H9 (cell line): Measurements from ENCODE around the gene ABHD16B. TPM values are rescaled to one million over a fixed set of nuclear protein-coding genes. Genes with fewer than 3 reads are reported as not detected.

Experiments
- DNase-seq: peaks from one replicate; pipeline ENCODE4 v3.0.0-alpha.2; 2017
- H2AFZ ChIP-seq: one replicate; pipeline ENCODE4 v1.6.1; 2013; ENCODE audit warnings: mild to moderate bottlenecking, low read length, control low read depth, moderate library complexity
- H2AK5ac ChIP-seq: 2 replicates; pipeline ENCODE4 v1.6.1; 2013; ENCODE audit warnings: low read length, control low read depth, mixed read lengths; ENCODE audit not compliant: insufficient read length
- H2BK120ac ChIP-seq: one replicate; pipeline ENCODE4 v1.6.1; 2013; ENCODE audit warnings: low read depth, mild to moderate bottlenecking, low read length, control low read depth, inconsistent platforms; ENCODE audit not compliant: poor library complexity, severe bottlenecking
- H2BK12ac ChIP-seq: 2 replicates; pipeline ENCODE4 v1.6.1; 2013; ENCODE audit warnings: low read length, control low read depth, mixed read lengths, low read depth; ENCODE audit not compliant: insufficient read length
- H2BK15ac ChIP-seq: 2 replicates; pipeline ENCODE4 v1.6.1; 2013; ENCODE audit warnings: low read depth, low read length, control low read depth
- H2BK20ac ChIP-seq: one replicate; pipeline ENCODE4 v1.6.1; 2013; ENCODE audit warnings: low read depth, mild to moderate bottlenecking, low read length, control low read depth, inconsistent platforms; ENCODE audit not compliant: poor library complexity, severe bottlenecking
- H2BK5ac ChIP-seq: 2 replicates; pipeline ENCODE4 v1.6.1; 2013; ENCODE audit warnings: low read length, control low read depth, mixed read lengths; ENCODE audit not compliant: insufficient read length
- H3K14ac ChIP-seq: 2 replicates; pipeline ENCODE4 v1.6.1; 2013; ENCODE audit warnings: low read length, control low read depth; ENCODE audit not compliant: insufficient read depth
- H3K18ac ChIP-seq: 2 replicates; pipeline ENCODE4 v1.6.1; 2013; ENCODE audit warnings: low read depth, mild to moderate bottlenecking, mixed read lengths, low read length, control low read depth; ENCODE audit not compliant: insufficient read length
- H3K23ac ChIP-seq: 2 replicates; pipeline ENCODE4 v1.6.1; 2013; ENCODE audit warnings: low read length, control low read depth, mixed read lengths, low read depth; ENCODE audit not compliant: insufficient read length
- H3K23me2 ChIP-seq: 2 replicates; pipeline ENCODE4 v1.6.1; 2013; ENCODE audit warnings: low read depth, mild to moderate bottlenecking, mixed read lengths, low read length, control low read depth; ENCODE audit not compliant: insufficient read length, poor library complexity, severe bottlenecking
- H3K27ac ChIP-seq: 2 replicates; pipeline ENCODE4 v1.5.1; 2013; ENCODE audit warnings: low read length, control low read depth, mixed read lengths, low read depth; ENCODE audit not compliant: insufficient read length
- H3K27me3 ChIP-seq: 2 replicates; pipeline ENCODE4 v1.6.1; 2013; ENCODE audit warnings: low read length, control low read depth, inconsistent platforms; ENCODE audit not compliant: insufficient read depth
- H3K4ac ChIP-seq: 2 replicates; pipeline ENCODE4 v1.6.1; 2013; ENCODE audit warnings: low read depth, mild to moderate bottlenecking, control low read depth, inconsistent platforms, low read length, moderate library complexity
- H3K4me1 ChIP-seq: 2 replicates; pipeline ENCODE4 v1.6.1; 2013; ENCODE audit warnings: low read length, control low read depth, inconsistent platforms; ENCODE audit not compliant: insufficient read depth
- H3K4me2 ChIP-seq: 2 replicates; pipeline ENCODE4 v1.6.1; 2013; ENCODE audit warnings: low read length, control low read depth, mixed read lengths; ENCODE audit not compliant: insufficient read length, insufficient read depth
- H3K56ac ChIP-seq: 2 replicates; pipeline ENCODE4 v1.6.1; 2013; ENCODE audit warnings: low read depth, mild to moderate bottlenecking, mixed read lengths, low read length, control low read depth; ENCODE audit not compliant: insufficient read length
- H3K79me1 ChIP-seq: 2 replicates; pipeline ENCODE4 v1.6.1; 2013; ENCODE audit warnings: low read depth, mild to moderate bottlenecking, moderate library complexity, low read length, control low read depth, inconsistent platforms; ENCODE audit not compliant: insufficient read depth, poor library complexity, severe bottlenecking
- H3K79me2 ChIP-seq: 2 replicates; pipeline ENCODE4 v1.6.1; 2013; ENCODE audit warnings: low read length, control low read depth, inconsistent platforms; ENCODE audit not compliant: insufficient read depth
- H3K9ac ChIP-seq: 2 replicates; pipeline ENCODE4 v1.6.1; 2013; ENCODE audit warnings: low read length, control low read depth, mixed read lengths; ENCODE audit not compliant: insufficient read length; ENCODE audit errors: extremely low read depth
- H3K9me3 ChIP-seq: one replicate; pipeline ENCODE4 v1.6.1; 2013; ENCODE audit warnings: low read depth, low read length, inconsistent platforms; ENCODE audit not compliant: control insufficient read depth
- H3T11ph ChIP-seq: one replicate; pipeline ENCODE4 v1.6.1; 2013; ENCODE audit warnings: mild to moderate bottlenecking, low read length, control low read depth, inconsistent platforms
- H4K20me1 ChIP-seq: one replicate; pipeline ENCODE4 v1.6.1; 2013; ENCODE audit not compliant: control insufficient read depth, insufficient read length, insufficient read depth
- H4K5ac ChIP-seq: 2 replicates; pipeline ENCODE4 v1.6.1; 2013; ENCODE audit warnings: low read depth, mild to moderate bottlenecking, mixed read lengths, low read length, control low read depth; ENCODE audit not compliant: insufficient read length
- H4K8ac ChIP-seq: replicated peaks from 2 replicates; pipeline ENCODE4 v1.6.1; 2013; ENCODE audit warnings: low read length, control low read depth, mixed read lengths, low read depth; ENCODE audit not compliant: insufficient read length
- H4K91ac ChIP-seq: 2 replicates; pipeline ENCODE4 v1.6.1; 2013; ENCODE audit warnings: low read depth, mild to moderate bottlenecking, moderate library complexity, mixed read lengths, low read length, control low read depth; ENCODE audit not compliant: insufficient read length
- H3K27ac Mint-ChIP-seq, 3 experiments: 2 replicates in 2 of 3; 3 replicates in 1 of 3; pipeline ENCODE4 v1.8.0; 2020 to 2021; ENCODE audit warnings: mixed read lengths in 3 of 3, mild to moderate bottlenecking in 1 of 3, moderate library complexity in 1 of 3
- H3K27me3 Mint-ChIP-seq: 2 replicates; pipeline ENCODE4 v1.8.0; 2021; ENCODE audit warnings: low read depth, mild to moderate bottlenecking, moderate library complexity, mixed read lengths
- H3K36me3 Mint-ChIP-seq, 3 experiments: 2 replicates in 2 of 3; 3 replicates in 1 of 3; pipeline ENCODE4 v1.8.0; 2020 to 2021; ENCODE audit warnings: low read depth in 3 of 3, mixed read lengths in 3 of 3; ENCODE audit not compliant: insufficient read depth in 1 of 3
- H3K4me1 Mint-ChIP-seq, 2 experiments: 2 replicates each; pipeline ENCODE4 v1.8.0; 2020; ENCODE audit warnings: mixed read lengths in 2 of 2
- H3K4me3 Mint-ChIP-seq, 2 experiments: 2 replicates in 1 of 2; 3 replicates in 1 of 2; pipeline ENCODE4 v1.8.0; 2020 to 2021; ENCODE audit warnings: mild to moderate bottlenecking in 2 of 2, mixed read lengths in 2 of 2, moderate library complexity in 1 of 2
- H3K9me3 Mint-ChIP-seq, 2 experiments: 2 replicates in 1 of 2; 3 replicates in 1 of 2; pipeline ENCODE4 v1.8.0; 2020; ENCODE audit warnings: mild to moderate bottlenecking in 2 of 2, mixed read lengths in 2 of 2, moderate library complexity in 1 of 2
- WGBS: extraction: QIAGEN DNeasy Blood & Tissue Kit; methylation state at CpG from one replicate; pipeline ENCODE4 v1.1.7; 2013; ENCODE audit warnings: missing lambda C conversion rate, low lambda C conversion rate, mixed read lengths; ENCODE audit not compliant: insufficient read length; ENCODE audit errors: extremely low coverage; 5-methylcytosine and 5-hydroxymethylcytosine counted together
- total RNA-seq: library from RNA; stranded (reverse); gene quantifications from 2 replicates; pipeline ENCODE4 v1.2.1, GENCODE V29; 2021
- TF ChIP-seq, protein P1 (sequence below): fragments of 200-600 bp; sonication (generic); conservative IDR thresholded peaks from 3 replicates; pipeline ENCODE4 v1.8.0; 2021; ENCODE audit warnings: antibody characterized with exemption, mild to moderate bottlenecking

ABHD16B gene
- total RNA-seq, 1 experiment from 2014 or later = not detected

DNA sequence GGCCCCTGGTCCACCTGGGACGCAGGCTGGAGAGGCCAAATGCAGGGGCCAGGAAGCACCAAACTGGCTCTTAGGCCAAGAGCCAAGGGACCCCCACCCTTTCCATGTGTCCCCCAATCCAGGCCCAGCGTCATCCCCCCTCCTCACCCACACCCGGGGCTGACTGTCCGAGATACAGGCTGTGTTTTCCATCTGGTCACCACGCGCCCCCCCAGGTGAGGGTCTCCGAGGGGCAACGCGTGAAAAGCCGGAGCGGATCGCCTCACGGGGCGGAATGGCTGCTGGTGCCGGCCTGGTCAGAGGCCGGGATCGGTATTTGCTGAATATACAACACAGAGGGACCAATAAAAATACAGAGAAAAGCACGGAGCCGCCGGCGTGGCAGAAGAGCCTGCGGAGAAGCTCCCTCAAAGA is 5.2 kb upstream of the ABHD16B start:
- Histone ChIP-seq H3K23me2 (no peaks in the 10 kb centered on the region), H4K91ac (no peak overlapping the region), H3K9ac (peak overlapping the region; percentile 9), H3K4ac (no peak overlapping the region), H3K56ac (no peak overlapping the region), H3K27me3 (no peaks in the 10 kb centered on the region), H4K8ac (no peak overlapping the region), H3K27ac (no peak overlapping the region), H2BK120ac (no peak overlapping the region), H3K23ac (no peak overlapping the region), H3K79me1 (no peaks in the 10 kb centered on the region), H4K5ac (no peak overlapping the region), H3K9me3 (no peaks in the 10 kb centered on the region), H2BK12ac (no peak overlapping the region), H4K20me1 (no peaks in the 10 kb centered on the region), H2BK15ac (no peak overlapping the region), H3K4me1 (peaks cover 2% of the 10 kb centered on the region; the same call in 1 of the 2 replicates), H3K18ac (peak overlapping the region; percentile 53), H3K14ac (no peak overlapping the region; the same call in none of the 2 replicates), H2BK5ac (no peak overlapping the region), H2AK5ac (no peak overlapping the region), H2AFZ (no peak overlapping the region), H2BK20ac (no peak overlapping the region), H3K4me2 (peak overlapping the region; percentile 18), H3T11ph (no peak overlapping the region), H3K79me2 (no peaks in the 10 kb centered on the region)
- Mint-ChIP-seq H3K27me3 (peaks cover 3% of the 10 kb centered on the region), H3K4me1 (peaks cover 24 to 46% of the 10 kb centered on the region in 2 experiments), H3K36me3 (peaks cover 0 to 6% (median 5%) of the 10 kb centered on the region in 3 experiments; a peak in 3 of 7 replicates), H3K27ac (no peak overlapping the region; a peak in 1 of 7 replicates), H3K4me3 (peak overlapping the region in 1 of 2 experiments; percentile 44; a peak in 1 of 5 replicates), H3K9me3 (no peaks in the 10 kb centered on the region)
- DNase-seq = peak; percentile 65
- no CpG with 5 or more reads among the region's 22 CpGs for WGBS
- TF ChIP-seq, protein P1, sequence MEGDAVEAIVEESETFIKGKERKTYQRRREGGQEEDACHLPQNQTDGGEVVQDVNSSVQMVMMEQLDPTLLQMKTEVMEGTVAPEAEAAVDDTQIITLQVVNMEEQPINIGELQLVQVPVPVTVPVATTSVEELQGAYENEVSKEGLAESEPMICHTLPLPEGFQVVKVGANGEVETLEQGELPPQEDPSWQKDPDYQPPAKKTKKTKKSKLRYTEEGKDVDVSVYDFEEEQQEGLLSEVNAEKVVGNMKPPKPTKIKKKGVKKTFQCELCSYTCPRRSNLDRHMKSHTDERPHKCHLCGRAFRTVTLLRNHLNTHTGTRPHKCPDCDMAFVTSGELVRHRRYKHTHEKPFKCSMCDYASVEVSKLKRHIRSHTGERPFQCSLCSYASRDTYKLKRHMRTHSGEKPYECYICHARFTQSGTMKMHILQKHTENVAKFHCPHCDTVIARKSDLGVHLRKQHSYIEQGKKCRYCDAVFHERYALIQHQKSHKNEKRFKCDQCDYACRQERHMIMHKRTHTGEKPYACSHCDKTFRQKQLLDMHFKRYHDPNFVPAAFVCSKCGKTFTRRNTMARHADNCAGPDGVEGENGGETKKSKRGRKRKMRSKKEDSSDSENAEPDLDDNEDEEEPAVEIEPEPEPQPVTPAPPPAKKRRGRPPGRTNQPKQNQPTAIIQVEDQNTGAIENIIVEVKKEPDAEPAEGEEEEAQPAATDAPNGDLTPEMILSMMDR = no peak
